MM.1S (cell line): Measurements from ENCODE around the gene NTRK2.

Source experiments
- CTCF ChIP-seq: fragments of 300-600 bp; sonication (generic); IDR thresholded peaks from 2 replicates; pipeline ENCODE4 v1.5.1; 2016; ENCODE audit warnings: antibody characterized with exemption, low read length, mixed read lengths
- EZH2phosphoT487 ChIP-seq: fragments of 300-600 bp; sonication (generic); IDR thresholded peaks from 2 replicates; pipeline ENCODE4 v1.6.1; 2018; ENCODE audit warnings: antibody characterized with exemption, low read length

GRCh38 chr9:84679571-84679970 lies 10.0 kb downstream of the NTRK2 start:
- TF ChIP-seq CTCF (no peak), EZH2phosphoT487 (no peak)
